SK-MEL-5 (cell line): ENCODE measurements around the gene COX7C. TPM values are rescaled to one million over a fixed set of nuclear protein-coding genes. Genes with fewer than 3 reads are reported as not detected.
"Not testable (repeated sequence)": the region's sequence is repeated elsewhere in the genome, so short reads cannot be mapped to it uniquely, and the experiment has no call there.

Experiments
- DNase-seq: peaks from one replicate; pipeline ENCODE4 v3.0.0-alpha.2; 2016; ENCODE audit warnings: low read depth, low spot score
- in situ Hi-C: cut with HindIII; loops from 2 replicates; pipeline ENCODE4 v1.10.0; 2016; ENCODE audit warnings: low sequenced_read_pairs, high pct_unique_total_duplicates, low pct_unique_long_range_greater_than_20kb
- small RNA-seq, 2 experiments: library from RNA; depleted of rRNA; stranded (forward); fragments of <200 nt; gene quantifications; one replicate each; pipeline ENCODE3, GENCODE V24; 2014
- total RNA-seq: library from RNA; depleted of rRNA; stranded (reverse); fragments of >200 nt; shearing (Covaris generic); gene quantifications from 2 replicates; pipeline ENCODE4 v1.2.3, GENCODE V29; 2014

COX7C gene
- total RNA-seq, 1 experiment from 2014 or later = 707 TPM

DNA sequence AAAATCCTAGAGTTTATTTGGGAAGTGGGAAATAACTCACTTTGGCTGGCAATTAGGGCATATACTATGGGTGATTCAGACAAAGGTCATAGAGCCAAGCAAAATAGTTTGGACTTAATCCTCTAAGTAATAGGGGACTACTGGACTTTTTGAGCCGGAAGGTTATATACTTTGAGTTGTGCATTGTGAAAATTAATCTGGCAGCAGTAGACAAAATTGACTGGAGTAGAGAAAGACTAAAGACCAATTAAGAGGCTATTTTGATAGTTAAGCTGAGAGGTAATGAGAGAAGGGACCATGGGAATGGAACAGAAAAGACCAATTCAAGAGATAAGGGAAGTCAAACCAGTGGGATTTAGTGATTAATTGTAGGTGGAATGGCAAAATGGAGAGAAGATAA is 28.9 kb downstream of the COX7C start:
- DNase-seq = no peak
- in situ Hi-C loops = no loop called here

DNA sequence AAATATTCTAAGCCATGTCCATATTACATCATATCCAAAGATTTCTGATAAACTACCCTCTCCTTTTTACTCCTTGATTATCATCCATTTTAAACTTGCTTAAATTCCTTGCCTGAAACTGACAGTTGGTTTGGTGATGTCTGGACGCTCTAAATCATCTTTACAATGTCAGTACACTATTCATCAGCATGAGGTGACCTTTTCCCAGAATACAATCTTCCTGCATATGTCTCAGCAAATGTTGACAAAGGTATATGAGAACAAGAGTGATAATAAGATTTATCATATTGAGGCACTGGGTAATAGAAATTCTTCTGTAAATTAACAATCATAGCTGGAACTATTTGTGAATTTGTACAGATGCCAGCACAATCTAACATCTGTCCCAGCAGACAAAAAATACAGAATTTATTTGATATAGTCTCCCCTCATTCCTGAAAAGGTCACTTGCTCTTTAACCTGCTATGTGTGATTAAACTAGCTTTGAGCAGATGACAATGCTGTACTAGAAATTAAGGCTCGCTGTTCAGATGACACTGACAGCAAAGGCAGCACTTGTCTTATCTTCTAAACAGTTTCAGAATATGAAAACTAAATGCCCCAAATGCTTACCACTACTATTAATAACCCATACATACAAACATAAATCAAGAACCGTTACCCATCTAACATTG is 32.2 kb downstream of the COX7C start:
- no peak for DNase-seq
- in situ Hi-C loops = no loop called here

GRCh38 chr5:86660771-86661170 is 43.0 kb downstream of the COX7C start:
- in situ Hi-C loops, DNase-seq: not testable (repeated sequence)

DNA sequence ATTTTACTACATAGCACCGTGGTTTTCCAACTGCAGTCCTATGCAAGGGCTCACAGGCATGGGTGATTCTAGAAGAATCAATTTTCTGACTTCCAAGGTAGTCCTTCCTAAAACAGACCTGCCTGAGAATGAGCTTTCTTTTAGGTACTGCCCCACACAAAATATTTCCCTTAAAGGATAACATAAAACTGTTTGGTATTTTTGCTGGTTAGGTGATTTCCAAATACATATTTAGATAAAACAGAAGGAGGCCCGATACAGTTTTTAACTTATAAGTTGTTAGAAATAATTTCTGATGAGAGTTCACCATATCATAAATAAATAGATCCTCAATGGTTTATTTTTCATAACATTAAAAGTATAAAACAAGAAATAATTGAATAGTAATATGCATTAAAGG is 46.4 kb downstream of the COX7C start:
- in situ Hi-C loops = no loop called here
- DNase-seq = no peak

DNA sequence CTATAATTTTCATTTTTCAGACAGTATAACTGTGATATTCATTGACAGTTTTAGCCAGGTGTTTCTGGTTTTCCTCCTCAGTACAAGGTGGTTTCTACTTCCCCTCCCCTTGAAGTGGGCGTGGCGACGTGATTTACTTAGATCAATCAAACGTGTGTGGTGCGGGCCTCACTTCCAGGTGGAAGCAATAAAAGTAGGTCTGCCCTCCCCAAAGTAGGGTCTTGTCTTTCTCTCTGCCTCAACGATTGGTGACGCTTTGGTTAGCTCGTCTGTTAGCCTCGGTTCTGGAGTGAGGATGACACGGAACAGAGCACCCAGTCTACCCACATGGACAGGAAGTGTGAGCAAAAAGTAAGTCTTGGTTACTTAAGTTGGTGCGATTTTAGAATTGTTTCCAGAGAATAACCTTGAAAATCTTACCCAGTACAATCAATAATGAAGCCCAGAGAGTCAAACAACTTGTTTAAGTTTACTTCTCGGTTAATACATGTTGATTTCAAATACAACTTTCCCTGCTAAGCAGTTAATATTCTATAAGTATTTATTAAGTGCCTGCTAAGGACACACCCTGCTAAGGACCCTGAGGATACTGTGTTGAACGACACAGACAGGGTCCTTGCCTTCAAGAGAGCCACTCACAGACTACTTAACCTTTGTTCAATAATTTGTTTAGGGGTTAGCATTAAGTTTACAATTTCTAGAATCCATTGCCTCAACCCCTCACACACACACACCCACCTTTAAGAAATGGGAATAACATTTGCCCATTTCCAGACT is 48.4 kb downstream of the COX7C start:
- in situ Hi-C loops = no loop called here
- DNase-seq = no peak

DNA sequence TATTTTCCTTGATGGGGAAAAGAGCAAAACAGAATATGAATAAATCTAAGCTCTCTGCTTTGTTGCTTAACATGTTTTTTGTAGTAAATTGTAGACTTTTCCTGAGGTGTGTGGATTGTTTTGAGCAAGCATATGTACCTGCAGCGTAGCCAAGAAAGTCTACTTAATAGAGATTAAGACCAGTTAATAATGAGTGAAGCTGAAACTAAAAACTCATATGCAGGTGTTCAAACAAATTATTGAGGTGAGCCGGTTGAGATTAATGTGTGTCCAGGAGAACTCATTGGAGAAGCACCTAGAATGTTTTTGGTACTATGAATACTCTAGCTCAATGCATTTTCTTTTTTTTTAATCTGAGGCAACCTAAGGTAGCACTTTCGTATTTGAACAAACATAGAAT is 49.2 kb downstream of the COX7C start:
- in situ Hi-C loops = no loop called here
- no peak for DNase-seq

Small RNAs within 50 kb of the gene (small RNA-seq; reads per million reads assigned to genes)
- 0 to 0.05 reads per million in 2 experiments for gene RNU6-804P
